HEK293 (cell line): Measurements from ENCODE around the gene GEMIN7.
A peak's percentile ranks its signal among the peaks of the same experiment; 100 is the strongest.

ENCODE experiments used
- CTCF ChIA-PET: fragments of 350-600 bp; formaldehyde crosslinking; extraction: SDS; loops from one replicate; lab custom pipeline; 2021; ENCODE audit warnings: antibody characterized with exemption; lab: Yijun Ruan, JAX
- POLR2A ChIA-PET: fragments of 300-600 bp; formaldehyde crosslinking; extraction: SDS; loops from one replicate; lab custom pipeline; 2020; ENCODE audit warnings: antibody characterized with exemption, inconsistent platforms; lab: Yijun Ruan, JAX
- H3K27ac ChIP-seq: fragments of 200-500 bp; sonication (Bioruptor generic); 2 replicates; pipeline ENCODE4 v1.5.1; 2014; ENCODE audit warnings: low read depth, low read length, control low read depth, inconsistent platforms; ENCODE audit errors: extremely low read depth
- H3K36me3 ChIP-seq, 2 experiments: fragments of 200-500 bp in 1 of 2; sonication (Bioruptor generic) in 1 of 2; 1 replicate in 1 of 2; 2 replicates in 1 of 2; pipeline ENCODE4 v1.5.1; 2014 to 2017; ENCODE audit warnings: inconsistent platforms in 2 of 2, low read length in 2 of 2; ENCODE audit not compliant: control insufficient read depth in 2 of 2, insufficient read depth in 1 of 2
- H3K4me1 ChIP-seq: fragments of 200-500 bp; sonication (Bioruptor generic); 2 replicates; pipeline ENCODE4 v1.5.1; 2014; ENCODE audit warnings: mild to moderate bottlenecking, low read length, inconsistent platforms; ENCODE audit not compliant: control insufficient read depth, insufficient read depth
- H3K4me3 ChIP-seq: 2 replicates; pipeline ENCODE4 v1.5.1; 2011; ENCODE audit warnings: low read depth, mild to moderate bottlenecking, control low read depth, low read length, moderate library complexity
- H3K9me3 ChIP-seq: fragments of 200-500 bp; sonication (Bioruptor generic); 2 replicates; pipeline ENCODE4 v1.5.1; 2014; ENCODE audit warnings: low read depth, low read length, inconsistent platforms; ENCODE audit not compliant: control insufficient read depth, insufficient read depth
- CTCF ChIP-seq: fragments of 450-650 bp; formaldehyde crosslinking; IDR thresholded peaks from 2 replicates; pipeline ENCODE4 v1.5.1; 2016; ENCODE audit warnings: missing biosample characterization, missing genetic modification characterization
- EGR2 ChIP-seq: fragments of 450-650 bp; formaldehyde crosslinking; IDR thresholded peaks from 2 replicates; pipeline ENCODE4 v1.5.1; 2016; ENCODE audit warnings: low read depth, missing biosample characterization, missing genetic modification characterization
- GLIS1 ChIP-seq: fragments of 450-650 bp; formaldehyde crosslinking; IDR thresholded peaks from 2 replicates; pipeline ENCODE4 v1.5.1; 2016; ENCODE audit warnings: missing biosample characterization, missing genetic modification characterization
- HOXC10 ChIP-seq: sonication (generic); formaldehyde crosslinking; IDR thresholded peaks from 2 replicates; pipeline ENCODE4 v1.8.1; 2023; ENCODE audit warnings: mild to moderate bottlenecking, missing genetic modification reagents
- KLF9 ChIP-seq: fragments of 450-650 bp; formaldehyde crosslinking; IDR thresholded peaks from 2 replicates; pipeline ENCODE4 v1.5.1; 2016; ENCODE audit warnings: missing biosample characterization, missing genetic modification characterization, low read depth
- OVOL3 ChIP-seq: fragments of 450-650 bp; formaldehyde crosslinking; IDR thresholded peaks from 2 replicates; pipeline ENCODE4 v1.5.1; 2016; ENCODE audit warnings: missing biosample characterization, missing genetic modification characterization
- PRDM1 ChIP-seq: fragments of 450-650 bp; formaldehyde crosslinking; IDR thresholded peaks from 2 replicates; pipeline ENCODE4; 2016; ENCODE audit warnings: missing biosample characterization, missing genetic modification characterization
- REPIN1 ChIP-seq: fragments of 450-650 bp; formaldehyde crosslinking; IDR thresholded peaks from 2 replicates; pipeline ENCODE4 v1.5.1; 2017; ENCODE audit warnings: missing biosample characterization, missing genetic modification characterization, low read depth
- ZBTB10 ChIP-seq: fragments of 450-650 bp; formaldehyde crosslinking; IDR thresholded peaks from 2 replicates; pipeline ENCODE4 v1.5.1; 2016; ENCODE audit warnings: missing biosample characterization, missing genetic modification characterization
- ZFHX2 ChIP-seq: fragments of 450-650 bp; formaldehyde crosslinking; conservative IDR thresholded peaks from 2 replicates; pipeline ENCODE4 v1.5.1; 2016; ENCODE audit warnings: missing biosample characterization, missing genetic modification characterization
- ZIC2 ChIP-seq: fragments of 450-650 bp; formaldehyde crosslinking; IDR thresholded peaks from 2 replicates; pipeline ENCODE4 v1.5.1; 2016; ENCODE audit warnings: missing biosample characterization, missing genetic modification characterization
- ZNF10 ChIP-seq: fragments of 450-650 bp; formaldehyde crosslinking; IDR thresholded peaks from 2 replicates; pipeline ENCODE4 v1.5.1; 2017; ENCODE audit warnings: missing biosample characterization, missing genetic modification characterization
- ZNF518A ChIP-seq: fragments of 450-650 bp; formaldehyde crosslinking; conservative IDR thresholded peaks from 2 replicates; pipeline ENCODE4 v1.5.1; 2016; ENCODE audit warnings: low read depth, missing biosample characterization, missing genetic modification characterization
- ZNF776 ChIP-seq: fragments of 450-650 bp; formaldehyde crosslinking; IDR thresholded peaks from 2 replicates; pipeline ENCODE4 v1.5.0; 2017; ENCODE audit warnings: missing biosample characterization, missing genetic modification characterization, borderline replicate concordance
- TF ChIP-seq, protein P1 (sequence below): fragments of 450-650 bp; formaldehyde crosslinking; IDR thresholded peaks from 2 replicates; pipeline ENCODE4 v1.5.1; 2016; ENCODE audit warnings: missing biosample characterization, missing genetic modification characterization
- TF ChIP-seq, protein P2 (sequence below): fragments of 450-650 bp; formaldehyde crosslinking; IDR thresholded peaks from 2 replicates; pipeline ENCODE4 v1.5.1; 2017; ENCODE audit warnings: missing biosample characterization, missing genetic modification characterization
- TF ChIP-seq, protein P3 (sequence below): fragments of 450-650 bp; formaldehyde crosslinking; IDR thresholded peaks from 2 replicates; pipeline ENCODE4 v1.5.1; 2017; ENCODE audit warnings: missing biosample characterization, missing genetic modification characterization
- TF ChIP-seq, protein P4 (sequence below): fragments of 450-650 bp; formaldehyde crosslinking; IDR thresholded peaks from 2 replicates; pipeline ENCODE4 v1.5.1; 2016; ENCODE audit warnings: missing biosample characterization, missing genetic modification characterization

GEMIN7 gene

DNA sequence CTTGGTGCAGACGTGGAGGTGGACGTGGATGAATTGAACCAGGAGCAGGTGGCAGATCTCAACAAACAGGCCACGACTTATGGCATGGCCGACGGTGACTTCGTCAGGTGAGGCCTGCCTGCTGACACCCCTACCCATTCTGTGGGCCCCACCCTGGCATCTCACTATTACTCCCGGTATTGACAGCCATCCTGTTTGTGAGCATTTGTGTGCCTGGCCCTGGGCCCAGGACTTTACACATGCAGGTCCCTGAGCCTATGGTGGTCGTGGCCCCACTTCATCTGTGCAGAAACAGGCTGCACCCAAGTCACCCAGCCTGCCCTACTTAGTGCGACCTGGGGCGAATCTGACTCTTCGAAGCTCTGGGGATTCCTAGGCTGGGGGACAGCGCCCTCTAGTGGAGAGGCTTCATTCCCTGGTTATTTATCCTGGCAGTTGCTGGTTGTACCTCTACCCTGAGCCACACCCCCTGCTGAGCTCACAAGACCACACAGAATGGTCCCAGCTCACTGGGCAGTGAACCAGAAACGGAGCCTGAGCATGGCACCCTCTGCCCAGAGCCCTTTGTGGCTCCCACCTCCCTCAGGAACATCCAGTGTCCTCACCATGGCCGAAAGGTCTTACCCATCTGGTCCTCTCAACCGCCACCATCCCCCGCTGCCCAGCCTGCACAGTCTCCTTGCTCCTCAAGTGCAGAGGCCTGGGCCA is 19.6 kb upstream of the GEMIN7 start:
- Histone ChIP-seq H3K27ac (no peak overlapping the region), H3K4me1 (no peaks in the 10 kb centered on the region), H3K4me3 (no peak overlapping the region), H3K36me3 (peaks cover 72 to 96% of the 10 kb centered on the region in 2 experiments), H3K9me3 (no peaks in the 10 kb centered on the region)
- ChIA-PET POLR2A (interaction anchor here (0.6 to 2.2 kb wide), 10 partner anchors 9 to 280 kb away, joined by 3 to 14 read pairs (median 4); partner anchors contain the start of genes BLOC1S3, CLASRP, GEMIN7 and PPP1R37), CTCF (interaction anchor here (0.5 to 3.9 kb wide), 45 partner anchors 8 to 711 kb away, joined by 3 to 65 read pairs (median 4); partner anchors contain the start of genes APOE, CLASRP, GEMIN7 and PPP1R37)
- TF ChIP-seq ZNF10 (tag by site-specific recombination), result no peak
- TF ChIP-seq ZNF518A (tag by site-specific recombination), result no peak
- no peak for TF ChIP-seq ZNF776 (tag by site-specific recombination)
- peak; percentile 80 for TF ChIP-seq GLIS1 (tag by site-specific recombination)
- TF ChIP-seq, protein P1, sequence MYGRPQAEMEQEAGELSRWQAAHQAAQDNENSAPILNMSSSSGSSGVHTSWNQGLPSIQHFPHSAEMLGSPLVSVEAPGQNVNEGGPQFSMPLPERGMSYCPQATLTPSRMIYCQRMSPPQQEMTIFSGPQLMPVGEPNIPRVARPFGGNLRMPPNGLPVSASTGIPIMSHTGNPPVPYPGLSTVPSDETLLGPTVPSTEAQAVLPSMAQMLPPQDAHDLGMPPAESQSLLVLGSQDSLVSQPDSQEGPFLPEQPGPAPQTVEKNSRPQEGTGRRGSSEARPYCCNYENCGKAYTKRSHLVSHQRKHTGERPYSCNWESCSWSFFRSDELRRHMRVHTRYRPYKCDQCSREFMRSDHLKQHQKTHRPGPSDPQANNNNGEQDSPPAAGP, result no peak
- no peak for TF ChIP-seq PRDM1 (tag by site-specific recombination)
- TF ChIP-seq, protein P2, sequence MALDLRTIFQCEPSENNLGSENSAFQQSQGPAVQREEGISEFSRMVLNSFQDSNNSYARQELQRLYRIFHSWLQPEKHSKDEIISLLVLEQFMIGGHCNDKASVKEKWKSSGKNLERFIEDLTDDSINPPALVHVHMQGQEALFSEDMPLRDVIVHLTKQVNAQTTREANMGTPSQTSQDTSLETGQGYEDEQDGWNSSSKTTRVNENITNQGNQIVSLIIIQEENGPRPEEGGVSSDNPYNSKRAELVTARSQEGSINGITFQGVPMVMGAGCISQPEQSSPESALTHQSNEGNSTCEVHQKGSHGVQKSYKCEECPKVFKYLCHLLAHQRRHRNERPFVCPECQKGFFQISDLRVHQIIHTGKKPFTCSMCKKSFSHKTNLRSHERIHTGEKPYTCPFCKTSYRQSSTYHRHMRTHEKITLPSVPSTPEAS (tag by site-specific recombination), result no peak
- no peak for TF ChIP-seq ZBTB10 (tag by site-specific recombination)
- no peak for TF ChIP-seq ZIC2 (tag by site-specific recombination)
- TF ChIP-seq ZFHX2, result no peak
- TF ChIP-seq CTCF (tag by site-specific recombination), result peak; percentile 81; the same call in 1 of the 2 replicates
- TF ChIP-seq, protein P3, sequence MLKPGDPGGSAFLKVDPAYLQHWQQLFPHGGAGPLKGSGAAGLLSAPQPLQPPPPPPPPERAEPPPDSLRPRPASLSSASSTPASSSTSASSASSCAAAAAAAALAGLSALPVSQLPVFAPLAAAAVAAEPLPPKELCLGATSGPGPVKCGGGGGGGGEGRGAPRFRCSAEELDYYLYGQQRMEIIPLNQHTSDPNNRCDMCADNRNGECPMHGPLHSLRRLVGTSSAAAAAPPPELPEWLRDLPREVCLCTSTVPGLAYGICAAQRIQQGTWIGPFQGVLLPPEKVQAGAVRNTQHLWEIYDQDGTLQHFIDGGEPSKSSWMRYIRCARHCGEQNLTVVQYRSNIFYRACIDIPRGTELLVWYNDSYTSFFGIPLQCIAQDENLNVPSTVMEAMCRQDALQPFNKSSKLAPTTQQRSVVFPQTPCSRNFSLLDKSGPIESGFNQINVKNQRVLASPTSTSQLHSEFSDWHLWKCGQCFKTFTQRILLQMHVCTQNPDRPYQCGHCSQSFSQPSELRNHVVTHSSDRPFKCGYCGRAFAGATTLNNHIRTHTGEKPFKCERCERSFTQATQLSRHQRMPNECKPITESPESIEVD (tag by site-specific recombination), result no peak
- TF ChIP-seq OVOL3 (tag by site-specific recombination), result no peak
- TF ChIP-seq HOXC10, result no peak
- TF ChIP-seq REPIN1 (tag by site-specific recombination), result no peak
- TF ChIP-seq KLF9 (tag by site-specific recombination), result peak; percentile 87
- TF ChIP-seq EGR2 (tag by site-specific recombination), result no peak
- TF ChIP-seq, protein P4, sequence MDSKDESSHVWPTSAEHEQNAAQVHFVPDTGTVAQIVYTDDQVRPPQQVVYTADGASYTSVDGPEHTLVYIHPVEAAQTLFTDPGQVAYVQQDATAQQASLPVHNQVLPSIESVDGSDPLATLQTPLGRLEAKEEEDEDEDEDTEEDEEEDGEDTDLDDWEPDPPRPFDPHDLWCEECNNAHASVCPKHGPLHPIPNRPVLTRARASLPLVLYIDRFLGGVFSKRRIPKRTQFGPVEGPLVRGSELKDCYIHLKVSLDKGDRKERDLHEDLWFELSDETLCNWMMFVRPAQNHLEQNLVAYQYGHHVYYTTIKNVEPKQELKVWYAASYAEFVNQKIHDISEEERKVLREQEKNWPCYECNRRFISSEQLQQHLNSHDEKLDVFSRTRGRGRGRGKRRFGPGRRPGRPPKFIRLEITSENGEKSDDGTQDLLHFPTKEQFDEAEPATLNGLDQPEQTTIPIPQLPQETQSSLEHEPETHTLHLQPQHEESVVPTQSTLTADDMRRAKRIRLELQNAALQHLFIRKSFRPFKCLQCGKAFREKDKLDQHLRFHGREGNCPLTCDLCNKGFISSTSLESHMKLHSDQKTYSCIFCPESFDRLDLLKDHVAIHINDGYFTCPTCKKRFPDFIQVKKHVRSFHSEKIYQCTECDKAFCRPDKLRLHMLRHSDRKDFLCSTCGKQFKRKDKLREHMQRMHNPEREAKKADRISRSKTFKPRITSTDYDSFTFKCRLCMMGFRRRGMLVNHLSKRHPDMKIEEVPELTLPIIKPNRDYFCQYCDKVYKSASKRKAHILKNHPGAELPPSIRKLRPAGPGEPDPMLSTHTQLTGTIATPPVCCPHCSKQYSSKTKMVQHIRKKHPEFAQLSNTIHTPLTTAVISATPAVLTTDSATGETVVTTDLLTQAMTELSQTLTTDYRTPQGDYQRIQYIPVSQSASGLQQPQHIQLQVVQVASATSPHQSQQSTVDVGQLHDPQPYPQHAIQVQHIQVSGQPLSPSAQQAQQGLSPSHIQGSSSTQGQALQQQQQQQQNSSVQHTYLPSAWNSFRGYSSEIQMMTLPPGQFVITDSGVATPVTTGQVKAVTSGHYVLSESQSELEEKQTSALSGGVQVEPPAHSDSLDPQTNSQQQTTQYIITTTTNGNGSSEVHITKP, result no peak
